Tibial nerve (tissue), 4 donors: Measurements from ENCODE around the gene NEURL4. TPM values are rescaled to one million over a fixed set of nuclear protein-coding genes. Genes with fewer than 3 reads are reported as not detected.

Experiments used
- DNase-seq, 2 donors: peaks; one replicate each; pipeline ENCODE4 v3.0.0-alpha.2; 2019; ENCODE audit warnings: low spot score in 2 of 2
- H3K27ac ChIP-seq, 4 donors: fragments of 200-600 bp; sonication (generic) in 3 of 4; one replicate each; pipeline ENCODE4 v1.5.1; 2017 to 2019; ENCODE audit warnings: mild to moderate bottlenecking in 1 of 4
- H3K27me3 ChIP-seq, 2 donors: fragments of 200-600 bp; sonication (generic) in 1 of 2; one replicate each; pipeline versions ENCODE4 v1.5.1 to v1.6.0; 2017 to 2019
- H3K36me3 ChIP-seq, 3 donors: fragments of 200-600 bp; sonication (generic); one replicate each; pipeline ENCODE4 v1.5.1; 2018 to 2019
- H3K4me1 ChIP-seq, 4 donors: fragments of 200-600 bp; sonication (generic) in 3 of 4; one replicate each; pipeline ENCODE4 v1.5.1; 2017 to 2019
- H3K4me3 ChIP-seq, 4 donors: fragments of 200-600 bp; sonication (generic) in 3 of 4; one replicate each; pipeline ENCODE4 v1.5.1; 2017 to 2019; ENCODE audit warnings: mild to moderate bottlenecking in 1 of 4, moderate library complexity in 1 of 4
- H3K9me3 ChIP-seq, 4 donors: fragments of 200-600 bp; sonication (generic) in 3 of 4; one replicate each; pipeline ENCODE4 v1.5.1; 2017 to 2019
- EP300 ChIP-seq, 2 donors: sonication (generic); formaldehyde crosslinking; IDR thresholded peaks; one replicate each; pipeline ENCODE4 v1.6.1; 2017; ENCODE audit warnings: antibody characterized with exemption in 2 of 2, mild to moderate bottlenecking in 1 of 2
- POLR2A ChIP-seq, 2 donors: fragments of 450-650 bp; IDR thresholded peaks; one replicate each; pipeline ENCODE4 v1.6.1; 2017; ENCODE audit warnings: antibody characterized with exemption in 2 of 2, mild to moderate bottlenecking in 2 of 2, moderate library complexity in 2 of 2
- WGBS, 2 donors: methylation state at CpG; one replicate each; pipeline ENCODE4 v1.1.5; 2018; 5-methylcytosine and 5-hydroxymethylcytosine counted together
- total RNA-seq, 4 donors: library from RNA; depleted of rRNA; stranded (reverse); fragments of >200 nt; gene quantifications; one replicate each; pipeline ENCODE4 v1.1.0, GENCODE V29; 2016
- TF ChIP-seq, protein P1 (sequence below), 5 experiments: fragments of 200-600 bp in 3 of 5; fragments of 450-650 bp in 2 of 5; sonication (generic) in 3 of 5; IDR thresholded peaks; one replicate each; pipeline ENCODE4 v1.5.1; 2016 to 2019; ENCODE audit warnings: antibody characterized with exemption in 5 of 5, mild to moderate bottlenecking in 3 of 5, moderate library complexity in 2 of 5

Gene NEURL4
- total RNA-seq, 4 donors from 2014 or later, result 16.2 to 40.2 (median 27.5) TPM

DNA sequence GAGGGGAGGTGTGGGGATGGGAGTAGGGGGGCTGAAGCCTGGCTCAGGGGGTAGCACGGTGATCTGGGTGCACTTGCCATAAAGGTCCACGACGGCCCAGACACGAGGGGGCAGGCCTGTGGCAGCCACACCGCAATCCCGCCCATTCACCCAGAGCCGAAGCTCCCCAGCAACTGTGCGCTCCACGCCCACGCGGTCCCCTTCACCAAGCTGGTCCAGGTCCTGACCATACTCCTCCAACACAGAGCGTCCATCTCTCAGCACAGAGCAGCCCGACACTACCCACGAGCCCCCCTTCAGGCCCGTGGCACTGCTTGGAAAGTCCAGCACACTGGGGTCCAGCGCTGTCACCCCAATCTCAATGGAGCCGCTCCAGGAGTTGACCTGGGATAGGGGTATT, 1.6 kb downstream of the NEURL4 start:
- no peaks in the 10 kb centered on the region for H3K9me3 ChIP-seq
- no peak for DNase-seq
- no peak overlapping the region for H3K4me3 ChIP-seq
- TF ChIP-seq, protein P1, sequence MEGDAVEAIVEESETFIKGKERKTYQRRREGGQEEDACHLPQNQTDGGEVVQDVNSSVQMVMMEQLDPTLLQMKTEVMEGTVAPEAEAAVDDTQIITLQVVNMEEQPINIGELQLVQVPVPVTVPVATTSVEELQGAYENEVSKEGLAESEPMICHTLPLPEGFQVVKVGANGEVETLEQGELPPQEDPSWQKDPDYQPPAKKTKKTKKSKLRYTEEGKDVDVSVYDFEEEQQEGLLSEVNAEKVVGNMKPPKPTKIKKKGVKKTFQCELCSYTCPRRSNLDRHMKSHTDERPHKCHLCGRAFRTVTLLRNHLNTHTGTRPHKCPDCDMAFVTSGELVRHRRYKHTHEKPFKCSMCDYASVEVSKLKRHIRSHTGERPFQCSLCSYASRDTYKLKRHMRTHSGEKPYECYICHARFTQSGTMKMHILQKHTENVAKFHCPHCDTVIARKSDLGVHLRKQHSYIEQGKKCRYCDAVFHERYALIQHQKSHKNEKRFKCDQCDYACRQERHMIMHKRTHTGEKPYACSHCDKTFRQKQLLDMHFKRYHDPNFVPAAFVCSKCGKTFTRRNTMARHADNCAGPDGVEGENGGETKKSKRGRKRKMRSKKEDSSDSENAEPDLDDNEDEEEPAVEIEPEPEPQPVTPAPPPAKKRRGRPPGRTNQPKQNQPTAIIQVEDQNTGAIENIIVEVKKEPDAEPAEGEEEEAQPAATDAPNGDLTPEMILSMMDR (IDR thresholded peaks at IDR 0.05), result no peak
- no peak for TF ChIP-seq EP300 (IDR thresholded peaks at IDR 0.05)
- no peak for TF ChIP-seq POLR2A (IDR thresholded peaks at IDR 0.05)
- peaks cover 0 to 30% (median 14%) of the 10 kb centered on the region in 4 donors for H3K4me1 ChIP-seq
- H3K36me3 ChIP-seq, result peaks cover 2 to 47% (median 12%) of the 10 kb centered on the region in 3 donors
- 67 to 81% methylated on average over 17 of the region's 17 CpGs for WGBS, 2 donors
- peaks cover 0 to 8% of the 10 kb centered on the region in 2 donors for H3K27me3 ChIP-seq
- no peak overlapping the region for H3K27ac ChIP-seq

DNA sequence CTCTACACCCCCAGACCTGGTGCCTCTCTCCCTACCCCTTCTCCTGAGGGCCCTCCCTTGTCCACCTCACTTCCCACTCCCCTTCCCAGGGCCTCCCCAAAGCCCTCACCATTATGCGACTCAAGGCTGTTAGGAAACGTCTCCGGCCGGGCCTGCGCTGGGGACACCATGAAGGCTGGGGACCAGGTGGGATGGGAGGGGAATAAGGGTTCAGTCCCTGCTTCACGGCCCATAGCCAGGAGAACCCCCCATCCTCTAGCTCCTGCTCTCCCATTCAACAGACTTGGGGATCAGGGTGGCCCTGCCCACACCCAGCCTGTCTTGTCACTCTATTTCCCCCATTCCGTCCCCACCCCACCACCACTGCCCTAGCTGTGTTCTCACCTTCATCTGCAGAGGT, 2.1 kb downstream of the NEURL4 start:
- Histone ChIP-seq H3K9me3 (no peaks in the 10 kb centered on the region), H3K27ac (no peak overlapping the region), H3K4me3 (no peak overlapping the region), H3K27me3 (peaks cover 0 to 6% of the 10 kb centered on the region in 2 donors), H3K36me3 (peaks cover 4 to 51% (median 15%) of the 10 kb centered on the region in 3 donors), H3K4me1 (peaks cover 0 to 30% (median 14%) of the 10 kb centered on the region in 4 donors)
- TF ChIP-seq POLR2A (IDR thresholded peaks at IDR 0.05), result no peak
- no peak for TF ChIP-seq EP300 (IDR thresholded peaks at IDR 0.05)
- TF ChIP-seq, protein P1 (IDR thresholded peaks at IDR 0.05), result no peak
- no peak for DNase-seq
- 86 to 87% methylated on average over 7 of the region's 7 CpGs for WGBS, 2 donors

DNA sequence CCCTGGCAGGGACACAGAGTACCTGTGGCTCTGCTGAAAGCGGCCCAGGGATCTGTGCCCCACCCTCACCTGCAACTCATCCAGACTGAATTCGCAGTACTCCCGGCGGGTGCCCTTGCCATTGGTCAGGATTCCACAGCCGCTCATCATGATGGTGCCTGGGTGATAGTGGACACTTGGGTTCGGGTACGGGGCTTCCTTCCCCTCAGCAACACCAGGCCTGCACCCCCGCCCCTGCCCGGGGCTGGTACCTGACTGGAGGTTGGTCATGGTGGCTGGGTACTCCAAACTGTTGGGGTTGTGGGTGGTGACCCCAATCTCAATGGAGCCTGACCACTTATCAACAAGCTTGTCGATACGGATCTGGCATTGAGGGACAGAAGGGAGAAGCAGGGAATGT, 2.9 kb downstream of the NEURL4 start:
- no peaks in the 10 kb centered on the region for H3K27me3 ChIP-seq
- no peaks in the 10 kb centered on the region for H3K9me3 ChIP-seq
- H3K36me3 ChIP-seq, result peaks cover 4 to 60% (median 22%) of the 10 kb centered on the region in 3 donors
- TF ChIP-seq EP300 (IDR thresholded peaks at IDR 0.05), result no peak
- TF ChIP-seq, protein P1 (IDR thresholded peaks at IDR 0.05), result no peak
- no peak for TF ChIP-seq POLR2A (IDR thresholded peaks at IDR 0.05)
- no peak overlapping the region for H3K27ac ChIP-seq
- no peak for DNase-seq
- H3K4me3 ChIP-seq, result no peak overlapping the region
- WGBS, 2 donors, result 92 to 93% methylated on average over 7 to 11 of the region's 11 CpGs
- H3K4me1 ChIP-seq, result peaks cover 0 to 30% (median 14%) of the 10 kb centered on the region in 4 donors

DNA sequence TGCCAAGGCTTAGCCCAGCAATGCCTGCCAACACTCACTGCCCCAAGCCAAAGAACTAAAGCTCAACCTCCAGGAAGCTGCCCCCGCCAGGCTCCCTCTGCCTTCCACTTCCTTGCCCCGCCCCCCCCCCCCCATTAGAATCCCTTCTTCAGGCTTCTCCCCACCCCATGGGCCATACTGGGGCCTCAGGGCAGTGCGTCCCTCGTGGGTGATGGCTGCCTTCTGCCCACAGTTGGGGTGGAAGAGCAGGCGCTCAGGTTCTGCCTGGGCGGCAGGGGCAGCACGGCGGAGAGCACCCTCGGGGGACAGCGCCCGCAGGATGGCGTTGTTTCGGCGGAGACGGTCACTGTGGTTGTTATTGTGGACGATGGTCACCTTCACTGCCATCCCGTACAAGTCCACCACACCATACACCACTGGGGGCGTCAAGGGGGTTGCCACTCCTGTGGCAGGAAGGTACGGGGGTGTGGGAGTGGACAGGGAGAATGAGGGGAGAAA, 4.1 kb downstream of the NEURL4 start:
- no peak for DNase-seq
- WGBS, 2 donors, result 90 to 94% methylated on average over 19 of the region's 19 CpGs
- TF ChIP-seq, protein P1 (IDR thresholded peaks at IDR 0.05), result no peak
- TF ChIP-seq EP300 (IDR thresholded peaks at IDR 0.05) (no peak), POLR2A (IDR thresholded peaks at IDR 0.05) (no peak)
- no peaks in the 10 kb centered on the region for H3K9me3 ChIP-seq
- no peaks in the 10 kb centered on the region for H3K27me3 ChIP-seq
- no peak overlapping the region for H3K4me3 ChIP-seq
- no peak overlapping the region for H3K27ac ChIP-seq
- peaks cover 7 to 71% (median 23%) of the 10 kb centered on the region in 3 donors for H3K36me3 ChIP-seq
- H3K4me1 ChIP-seq, result peaks cover 0 to 21% (median 12%) of the 10 kb centered on the region in 4 donors

DNA sequence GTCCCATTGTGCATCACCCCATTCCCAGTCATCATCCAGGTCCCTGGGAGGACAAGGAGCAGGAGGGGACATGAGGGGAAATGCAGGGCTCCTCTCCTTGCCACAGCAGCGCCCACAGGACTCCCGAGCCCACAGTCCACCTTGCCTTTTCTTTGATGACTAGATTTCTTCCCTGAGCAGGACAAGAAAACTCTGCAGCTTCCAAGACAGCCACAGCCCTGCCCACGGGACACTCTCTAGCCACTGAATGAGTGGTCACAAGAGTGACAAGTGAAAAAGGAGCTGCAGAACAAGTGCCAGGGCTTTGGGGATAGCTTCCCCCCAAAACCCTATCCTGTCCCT, 4.7 kb downstream of the NEURL4 start:
- 79 to 97% methylated on average over 3 of the region's 3 CpGs for WGBS, 2 donors
- no peak for TF ChIP-seq POLR2A (IDR thresholded peaks at IDR 0.05)
- TF ChIP-seq, protein P1 (IDR thresholded peaks at IDR 0.05), result no peak
- TF ChIP-seq EP300 (IDR thresholded peaks at IDR 0.05), result no peak
- H3K9me3 ChIP-seq, result no peaks in the 10 kb centered on the region
- H3K4me3 ChIP-seq, result no peak overlapping the region
- no peak for DNase-seq
- H3K36me3 ChIP-seq, result peaks cover 7 to 78% (median 23%) of the 10 kb centered on the region in 3 donors
- H3K27me3 ChIP-seq, result no peaks in the 10 kb centered on the region
- H3K27ac ChIP-seq, result no peak overlapping the region
- peaks cover 0 to 20% (median 12%) of the 10 kb centered on the region in 4 donors for H3K4me1 ChIP-seq
